NT2/D1 (cell line): Measurements from ENCODE around the gene NF1.
"Not testable (repeated sequence)": the region's sequence is repeated elsewhere in the genome, so short reads cannot be mapped to it uniquely, and the experiment has no call there.

Source experiments
- DNase-seq: peaks from one replicate; pipeline ENCODE4 v3.0.0-alpha.2; 2011; ENCODE audit warnings: low read depth, low spot score
- H3K27me3 ChIP-seq: 2 replicates; pipeline ENCODE4 v1.6.0; 2011; ENCODE audit warnings: mild to moderate bottlenecking; ENCODE audit not compliant: insufficient read length, insufficient read depth
- H3K36me3 ChIP-seq: 2 replicates; pipeline ENCODE4 v1.6.1; 2011; ENCODE audit warnings: mild to moderate bottlenecking, low read length, mixed read lengths; ENCODE audit not compliant: insufficient read depth, insufficient read length
- H3K4me1 ChIP-seq: 2 replicates; pipeline ENCODE4 v1.5.1; 2011; ENCODE audit not compliant: insufficient read depth, insufficient read length
- H3K4me3 ChIP-seq: 2 replicates; pipeline ENCODE4 v1.5.1; 2011; ENCODE audit warnings: low read depth; ENCODE audit not compliant: insufficient read length
- H3K9ac ChIP-seq: 2 replicates; pipeline ENCODE4 v1.6.0; 2011; ENCODE audit warnings: low read depth; ENCODE audit not compliant: insufficient read length
- H3K9me3 ChIP-seq: 2 replicates; pipeline ENCODE4 v1.5.1; 2011; ENCODE audit warnings: mild to moderate bottlenecking, low read length; ENCODE audit not compliant: insufficient read depth
- SUZ12 ChIP-seq: IDR thresholded peaks from 2 replicates; pipeline ENCODE4 v1.6.1; 2011; ENCODE audit not compliant: insufficient read length, insufficient read depth; ENCODE audit errors: extremely low read depth
- YY1 ChIP-seq: IDR thresholded peaks from 2 replicates; pipeline ENCODE4 v1.6.1; 2011; ENCODE audit not compliant: insufficient read length, insufficient read depth
- ZNF274 ChIP-seq: IDR thresholded peaks from 2 replicates; pipeline ENCODE4 v1.6.1; 2011; ENCODE audit warnings: mild to moderate bottlenecking, low read depth, low read length

The NF1 gene

DNA sequence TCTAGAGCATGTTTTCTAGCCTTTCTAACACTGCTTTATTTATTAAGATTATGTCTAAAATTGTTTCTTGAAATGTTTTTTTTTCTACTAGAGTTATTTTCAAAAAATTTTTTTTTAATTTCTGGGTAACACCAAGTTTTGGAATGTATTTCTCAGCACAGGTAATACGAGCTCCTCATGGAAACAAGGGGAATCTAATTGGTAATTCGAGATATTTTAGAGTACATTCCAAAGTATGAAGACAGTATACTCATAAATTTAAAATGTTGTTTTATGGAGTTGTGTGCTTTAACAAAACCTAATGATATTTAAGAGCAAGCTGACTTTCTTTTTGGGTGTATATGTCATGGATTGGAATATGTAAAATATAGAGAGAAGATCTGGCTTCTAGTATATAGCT lies 159.9 kb downstream of the NF1 start:
- Histone ChIP-seq H3K4me1 (no peaks in the 10 kb centered on the region), H3K9me3 (no peaks in the 10 kb centered on the region), H3K4me3 (no peak overlapping the region), H3K36me3 (peaks cover 5% of the 10 kb centered on the region), H3K9ac (no peak overlapping the region), H3K27me3 (no peaks in the 10 kb centered on the region)
- TF ChIP-seq ZNF274 (no peak), SUZ12 (no peak), YY1 (no peak)
- DNase-seq: no peak

- DNase-seq: no peak
- Histone ChIP-seq H3K9ac (no peak overlapping the region), H3K27me3 (no peaks in the 10 kb centered on the region), H3K36me3 (peaks cover 5% of the 10 kb centered on the region), H3K9me3 (no peaks in the 10 kb centered on the region), H3K4me3 (no peak overlapping the region), H3K4me1 (no peaks in the 10 kb centered on the region)
- TF ChIP-seq ZNF274: no peak
- no peak for TF ChIP-seq SUZ12
- no peak for TF ChIP-seq YY1
These were observed 162.2 kb downstream of the NF1 start for GRCh38 chr17:31256936-31257335.

DNA sequence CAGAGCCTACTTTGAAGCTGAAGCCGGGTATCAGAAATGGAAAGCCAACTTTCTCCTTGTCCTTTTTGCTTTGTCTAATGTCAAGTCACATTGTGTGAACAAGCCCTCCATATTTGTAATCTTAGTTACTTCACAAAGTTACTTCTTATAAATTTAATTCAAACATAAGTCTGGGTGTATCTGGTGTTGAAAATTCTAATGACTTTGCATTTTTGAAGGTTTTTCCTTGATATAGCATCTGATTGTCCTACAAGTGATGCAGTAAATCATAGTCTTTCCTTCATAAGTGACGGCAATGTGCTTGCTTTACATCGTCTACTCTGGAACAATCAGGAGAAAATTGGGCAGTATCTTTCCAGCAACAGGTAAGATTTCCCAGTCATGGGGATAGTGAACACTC lies 165.4 kb downstream of the NF1 start:
- H3K9me3 ChIP-seq: no peaks in the 10 kb centered on the region
- H3K4me3 ChIP-seq: no peak overlapping the region
- no peaks in the 10 kb centered on the region for H3K4me1 ChIP-seq
- no peaks in the 10 kb centered on the region for H3K27me3 ChIP-seq
- no peak for TF ChIP-seq ZNF274
- TF ChIP-seq YY1: no peak
- TF ChIP-seq SUZ12: no peak
- H3K9ac ChIP-seq: no peak overlapping the region
- DNase-seq: no peak
- peaks cover 4% of the 10 kb centered on the region for H3K36me3 ChIP-seq

DNA sequence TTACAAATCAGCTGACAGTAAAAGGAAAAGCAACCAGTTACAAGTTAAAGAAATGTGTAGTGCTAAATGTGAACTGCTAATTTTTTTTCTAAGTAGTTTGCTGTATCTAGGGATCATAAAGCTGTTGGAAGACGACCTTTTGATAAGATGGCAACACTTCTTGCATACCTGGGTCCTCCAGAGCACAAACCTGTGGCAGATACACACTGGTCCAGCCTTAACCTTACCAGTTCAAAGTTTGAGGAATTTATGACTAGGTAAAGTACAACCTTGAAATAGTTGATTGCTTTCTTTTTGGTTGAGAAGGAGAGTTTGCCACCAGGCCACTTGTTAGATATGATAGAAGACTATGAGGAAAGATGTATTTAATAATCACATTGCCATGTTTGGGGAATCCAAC lies 166.8 kb downstream of the NF1 start:
- no peak for DNase-seq
- Histone ChIP-seq H3K4me3 (no peak overlapping the region), H3K36me3 (peaks cover 14% of the 10 kb centered on the region), H3K27me3 (no peaks in the 10 kb centered on the region), H3K9ac (no peak overlapping the region), H3K9me3 (no peaks in the 10 kb centered on the region), H3K4me1 (no peaks in the 10 kb centered on the region)
- TF ChIP-seq ZNF274 (no peak), YY1 (no peak), SUZ12 (no peak)

DNA sequence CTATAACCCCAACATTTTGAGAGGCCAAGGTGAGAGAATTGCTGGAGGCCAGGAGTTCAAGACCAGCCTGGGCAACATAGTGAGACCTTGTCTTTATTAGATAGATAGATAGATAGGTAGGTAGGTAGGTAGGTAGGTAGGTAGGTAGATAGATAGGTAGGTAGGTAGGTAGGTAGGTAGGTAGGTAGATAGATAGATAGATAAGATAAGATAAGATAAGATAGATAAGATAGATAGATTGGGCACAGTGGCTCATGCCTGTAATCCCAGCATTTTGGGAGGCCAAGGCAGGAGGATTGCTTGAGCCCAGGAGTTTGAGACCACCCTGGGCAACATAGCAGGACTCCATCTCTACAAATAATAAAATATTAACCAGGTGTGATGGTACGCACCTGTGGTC lies 168.1 kb downstream of the NF1 start:
- not testable (repeated sequence) for DNase-seq, H3K4me1 ChIP-seq, H3K9ac ChIP-seq, H3K27me3 ChIP-seq, H3K4me3 ChIP-seq, H3K9me3 ChIP-seq
- peaks cover 19% of the 10 kb centered on the region for H3K36me3 ChIP-seq

DNA sequence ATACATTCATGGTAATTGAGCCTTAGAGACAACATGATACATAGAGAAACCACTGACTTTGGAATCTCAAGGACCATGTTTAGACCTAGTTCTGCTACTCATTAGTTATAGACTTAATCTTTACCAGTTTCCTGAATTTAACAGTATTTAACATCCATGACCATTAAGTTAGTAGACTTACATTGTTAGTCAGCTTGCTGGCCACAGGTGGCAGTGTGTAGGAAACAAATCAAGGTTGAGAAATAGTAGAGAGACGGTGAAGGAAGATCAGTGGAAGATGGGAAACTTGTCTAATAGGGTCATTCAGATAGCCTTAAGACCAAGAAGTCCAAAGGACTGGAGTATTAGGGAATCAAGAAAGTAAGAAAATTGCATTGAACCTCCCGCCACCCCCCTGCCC lies 171.3 kb downstream of the NF1 start:
- no peaks in the 10 kb centered on the region for H3K9me3 ChIP-seq
- no peak overlapping the region for H3K4me3 ChIP-seq
- TF ChIP-seq ZNF274 (no peak), YY1 (no peak), SUZ12 (no peak)
- H3K9ac ChIP-seq: no peak overlapping the region
- H3K27me3 ChIP-seq: no peaks in the 10 kb centered on the region
- DNase-seq: no peak
- peaks cover 17% of the 10 kb centered on the region for H3K36me3 ChIP-seq
- no peaks in the 10 kb centered on the region for H3K4me1 ChIP-seq

DNA sequence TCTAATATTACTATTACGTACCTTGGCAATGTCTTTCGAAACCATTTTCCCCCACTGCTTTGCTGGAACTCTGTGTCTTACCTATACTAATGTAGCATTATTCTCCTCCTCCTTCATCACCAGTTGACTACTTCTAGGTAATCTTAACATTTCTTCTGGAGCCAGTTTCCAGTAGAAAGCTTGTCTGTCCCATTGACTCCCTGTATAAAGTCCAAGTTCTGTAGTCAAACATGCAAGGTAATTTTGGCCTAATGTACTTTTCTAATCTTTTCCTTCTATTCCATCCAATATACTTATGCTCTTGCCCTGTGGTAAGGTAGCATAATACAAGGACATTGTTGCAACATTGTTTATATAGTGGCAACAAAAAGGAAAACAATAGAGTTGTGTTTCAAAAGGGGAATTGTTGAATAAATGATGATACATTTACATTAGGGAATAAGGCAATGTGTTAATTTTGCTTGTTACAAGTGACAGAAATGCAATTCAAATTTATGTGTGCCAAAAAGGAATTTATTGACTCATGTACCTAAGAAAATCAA lies 174.3 kb downstream of the NF1 start:
- H3K9me3 ChIP-seq: no peaks in the 10 kb centered on the region
- H3K4me3 ChIP-seq: no peak overlapping the region
- H3K36me3 ChIP-seq: peaks cover 19% of the 10 kb centered on the region
- H3K27me3 ChIP-seq: no peaks in the 10 kb centered on the region
- no peaks in the 10 kb centered on the region for H3K4me1 ChIP-seq
- no peak for DNase-seq
- H3K9ac ChIP-seq: no peak overlapping the region
- no peak for TF ChIP-seq ZNF274
- TF ChIP-seq SUZ12: no peak
- TF ChIP-seq YY1: no peak

DNA sequence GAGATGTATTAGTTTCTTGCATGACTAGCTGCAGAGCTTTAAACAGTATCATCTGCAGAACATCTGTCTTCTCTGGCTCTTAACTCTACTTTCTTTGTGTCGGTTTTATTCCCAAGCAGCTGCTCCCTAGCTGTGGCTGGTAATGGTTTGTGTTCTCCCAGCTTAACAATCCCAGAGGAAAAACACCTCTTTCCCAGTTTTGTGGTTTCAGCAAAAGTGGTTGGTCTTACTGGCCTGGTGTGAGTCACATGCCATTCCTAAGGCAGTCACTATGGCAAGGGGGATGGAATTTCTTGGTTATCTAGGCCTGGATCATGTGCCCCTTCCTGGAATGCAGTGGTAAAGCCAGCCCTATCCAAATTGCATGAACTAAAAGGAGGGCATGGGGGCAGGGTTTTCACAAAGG lies 174.8 kb downstream of the NF1 start:
- Histone ChIP-seq H3K27me3 (no peaks in the 10 kb centered on the region), H3K36me3 (peaks cover 19% of the 10 kb centered on the region)
- DNase-seq: peak; percentile 55

More for the DNA sequence above, 174.8 kb downstream of the NF1 start:
- no peaks in the 10 kb centered on the region for H3K9me3 ChIP-seq
- TF ChIP-seq YY1 (no peak), ZNF274 (no peak), SUZ12 (no peak)
- H3K4me1 ChIP-seq: no peaks in the 10 kb centered on the region
- no peak overlapping the region for H3K4me3 ChIP-seq
- no peak overlapping the region for H3K9ac ChIP-seq
